ENCODE measurements around the gene NCAPG.

DNA sequence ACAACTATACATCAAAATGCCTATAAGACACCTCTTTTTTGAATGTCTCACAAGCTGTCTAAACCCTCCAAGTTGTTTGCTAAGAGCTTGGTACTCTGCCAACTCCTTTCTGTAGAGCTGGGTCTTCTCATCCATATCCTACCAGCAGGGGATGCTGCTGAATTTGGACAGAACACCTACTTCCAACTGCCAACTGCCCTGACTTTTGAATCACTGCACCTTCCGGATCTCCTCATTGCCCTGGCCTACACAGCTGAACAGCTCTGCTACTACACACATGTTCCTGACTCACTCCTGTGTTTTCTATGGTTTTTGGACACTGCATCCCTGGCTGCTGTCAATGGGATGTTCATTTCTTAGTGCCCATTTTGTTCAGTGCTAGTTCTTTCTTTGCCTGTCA is 48.1 kb upstream of the NCAPG start:
- TF ChIP-seq POLR2A (IDR thresholded peaks at IDR 0.05) (no peak), CTCF (IDR thresholded peaks at IDR 0.05) (peak in 3 of 6 experiments; percentile 41 to 42 (median 41)), EP300 (IDR thresholded peaks at IDR 0.05) (no peak), POLR2AphosphoS5 (IDR thresholded peaks at IDR 0.05) (no peak)

Data from upper lobe of left lung (tissue), 4 donors.